Heart left ventricle (tissue), 13 donors: Measurements from ENCODE around the gene SMC3.

Source experiments
- POLR2A ChIP-seq, 2 donors: fragments of 450-650 bp; IDR thresholded peaks; one replicate each; pipeline ENCODE4 v1.6.1; 2017; ENCODE audit warnings: antibody characterized with exemption in 2 of 2, mild to moderate bottlenecking in 2 of 2, moderate library complexity in 2 of 2
- TF ChIP-seq, protein P1 (sequence below), 12 donors: fragments of 200-600 bp; sonication (generic) in 4 of 12; IDR thresholded peaks; one replicate each; pipeline versions ENCODE4 v1.5.0 to v1.8.0; 2018 to 2022; ENCODE audit warnings: antibody characterized with exemption in 12 of 12, mild to moderate bottlenecking in 5 of 12
- donor health status: ischemic (EF 13 %, LVEDD 7.1; RV severe dilation, severe dysfunction).
- donor health status: DM: no; HTN: yes; CAD: no.
- donor health status: DM: no; HTN: no; CAD: no.
- donor health status: ischemic (EF 25% LVEDD 6.9; RV normal size, moderate dysfunction).
- donor health status: ischemic (EF 25% LVEDD 5.7; RV mildly dilated, moderate dysfunction).
- donor health status: ischemic (EF 35%, LVEDD 5.7; RV mildly dilated, moderate dysfunction).
- donor health status: nonischemic (EF 11% LVEDD 7.7; RV severe dilation, severe dysfunction).
- donor health status: DM: yes; HTN: yes; CAD: no.
- donor health status: PGD.
- donor health status: ischemic (EF 29% LVEDD 5.4; RV normal size, mild dysfunction).
- donor health status: nonischemic (EF 23%, LVEDD 6.1; RV moderate dilation, normal function).

GRCh38 chr10:110528224-110528996 is 39.1 kb upstream of the SMC3 start:
- TF ChIP-seq, protein P1, sequence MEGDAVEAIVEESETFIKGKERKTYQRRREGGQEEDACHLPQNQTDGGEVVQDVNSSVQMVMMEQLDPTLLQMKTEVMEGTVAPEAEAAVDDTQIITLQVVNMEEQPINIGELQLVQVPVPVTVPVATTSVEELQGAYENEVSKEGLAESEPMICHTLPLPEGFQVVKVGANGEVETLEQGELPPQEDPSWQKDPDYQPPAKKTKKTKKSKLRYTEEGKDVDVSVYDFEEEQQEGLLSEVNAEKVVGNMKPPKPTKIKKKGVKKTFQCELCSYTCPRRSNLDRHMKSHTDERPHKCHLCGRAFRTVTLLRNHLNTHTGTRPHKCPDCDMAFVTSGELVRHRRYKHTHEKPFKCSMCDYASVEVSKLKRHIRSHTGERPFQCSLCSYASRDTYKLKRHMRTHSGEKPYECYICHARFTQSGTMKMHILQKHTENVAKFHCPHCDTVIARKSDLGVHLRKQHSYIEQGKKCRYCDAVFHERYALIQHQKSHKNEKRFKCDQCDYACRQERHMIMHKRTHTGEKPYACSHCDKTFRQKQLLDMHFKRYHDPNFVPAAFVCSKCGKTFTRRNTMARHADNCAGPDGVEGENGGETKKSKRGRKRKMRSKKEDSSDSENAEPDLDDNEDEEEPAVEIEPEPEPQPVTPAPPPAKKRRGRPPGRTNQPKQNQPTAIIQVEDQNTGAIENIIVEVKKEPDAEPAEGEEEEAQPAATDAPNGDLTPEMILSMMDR (IDR thresholded peaks at IDR 0.05), result no peak
- no peak for TF ChIP-seq POLR2A (IDR thresholded peaks at IDR 0.05)
